ENCODE measurements around the gene ANKS6.

Gene ANKS6

DNA sequence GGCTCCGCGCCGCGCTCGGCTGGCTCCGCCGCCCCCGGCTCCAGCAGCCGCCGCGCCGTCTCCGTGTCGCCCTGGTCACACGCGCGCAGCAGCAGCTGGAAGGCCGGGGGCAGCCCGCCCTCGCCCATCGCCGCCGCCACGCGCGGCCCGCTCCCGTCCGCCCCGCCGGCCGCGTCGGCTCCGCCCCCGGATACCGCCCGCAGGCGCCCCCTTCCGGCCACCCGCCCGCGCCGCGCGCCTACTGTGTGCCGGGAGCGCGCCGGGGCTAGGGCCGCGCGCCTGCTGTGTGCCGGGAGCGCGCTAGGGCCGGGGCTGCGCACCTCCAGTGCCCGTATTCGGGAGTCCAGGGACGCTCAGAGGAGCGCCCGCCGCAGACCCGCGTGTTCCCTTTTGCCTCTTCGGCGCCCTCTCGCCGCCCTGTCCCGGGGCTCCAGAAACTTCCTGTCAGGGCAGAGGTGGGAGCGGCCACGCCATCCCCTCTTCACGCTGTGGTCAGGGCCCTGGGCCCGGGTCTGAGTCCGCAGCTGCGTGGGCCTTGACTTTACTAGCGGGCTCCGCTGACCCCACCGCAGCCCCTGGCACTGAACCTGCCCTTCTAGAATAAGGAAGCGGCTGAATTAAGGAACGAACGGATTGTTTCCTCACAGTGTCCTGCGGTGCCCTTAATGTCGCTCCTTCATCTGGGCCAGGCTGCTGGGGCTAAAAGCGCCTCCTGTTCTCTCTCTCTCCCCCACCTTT, at the start of gene ANKS6:
Gene ANKS6 (minus strand): TSS at position 192 of the 738 bp plus-strand sequence. CDS start 64 bp downstream, at position 128.
- peak; percentile 78 for DNase-seq (ENCODE audit: low read depth)

DNA sequence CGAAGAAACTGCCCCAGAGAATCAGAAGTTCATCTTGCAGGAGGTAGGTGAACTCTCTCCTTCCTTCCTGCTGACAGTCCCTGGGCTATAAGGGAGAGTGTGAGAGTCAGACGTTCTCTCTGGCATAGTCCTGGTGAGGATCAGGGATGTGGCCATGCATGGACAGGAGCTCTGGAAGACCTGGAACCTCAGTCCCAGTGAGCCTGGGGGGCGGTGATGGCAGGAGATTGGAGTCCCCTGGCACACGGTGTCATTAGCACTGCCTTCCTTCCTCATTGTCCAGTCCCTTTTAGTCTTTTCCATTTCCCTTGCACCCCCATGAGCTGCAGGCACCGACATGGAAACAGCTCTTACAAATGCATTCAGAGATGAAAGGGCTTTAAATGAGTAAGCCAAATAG, 49.7 kb upstream of the ANKS6 start:
- no peak for DNase-seq (ENCODE audit: low read depth)

DNA sequence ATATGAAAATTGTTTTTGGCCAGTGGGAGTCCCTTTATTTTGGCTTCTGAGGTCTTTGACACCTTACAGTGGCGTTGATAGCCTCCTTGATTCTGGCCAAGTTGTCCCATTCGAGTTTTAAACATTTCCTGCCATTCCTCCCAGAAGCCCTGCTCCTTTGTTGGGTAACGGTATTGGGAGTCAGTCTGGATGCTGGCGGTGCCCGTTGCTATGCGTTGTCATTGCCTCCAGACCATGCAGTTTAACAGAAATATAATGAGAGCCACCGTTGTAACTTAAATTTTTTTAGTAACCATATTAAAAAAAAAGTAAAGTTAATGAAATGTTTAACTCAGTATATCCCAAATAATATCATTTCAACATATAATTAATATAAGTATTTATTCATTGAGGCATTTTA, 46.2 kb upstream of the ANKS6 start:
- DNase-seq (ENCODE audit: low read depth) = no peak

DNA sequence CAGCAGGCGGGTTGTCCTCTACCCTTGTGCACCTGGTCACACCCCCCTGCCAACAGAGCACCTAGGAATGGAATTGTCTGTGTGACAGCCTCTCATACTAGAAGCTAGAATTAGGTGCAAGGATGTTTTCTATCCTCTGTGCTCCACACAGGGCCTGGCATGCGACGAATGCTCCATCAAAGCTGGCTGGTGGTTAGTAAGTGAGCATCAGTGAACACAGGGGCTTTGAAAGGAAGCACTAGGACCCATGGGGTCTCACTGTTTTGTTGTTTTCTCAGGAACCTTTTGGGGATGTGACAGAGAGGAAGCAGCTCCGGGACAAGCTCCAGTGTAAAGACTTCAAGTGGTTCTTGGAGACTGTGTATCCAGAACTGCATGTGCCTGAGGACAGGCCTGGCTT, 43.4 kb upstream of the ANKS6 start:
- DNase-seq (ENCODE audit: low read depth) = no peak

DNA sequence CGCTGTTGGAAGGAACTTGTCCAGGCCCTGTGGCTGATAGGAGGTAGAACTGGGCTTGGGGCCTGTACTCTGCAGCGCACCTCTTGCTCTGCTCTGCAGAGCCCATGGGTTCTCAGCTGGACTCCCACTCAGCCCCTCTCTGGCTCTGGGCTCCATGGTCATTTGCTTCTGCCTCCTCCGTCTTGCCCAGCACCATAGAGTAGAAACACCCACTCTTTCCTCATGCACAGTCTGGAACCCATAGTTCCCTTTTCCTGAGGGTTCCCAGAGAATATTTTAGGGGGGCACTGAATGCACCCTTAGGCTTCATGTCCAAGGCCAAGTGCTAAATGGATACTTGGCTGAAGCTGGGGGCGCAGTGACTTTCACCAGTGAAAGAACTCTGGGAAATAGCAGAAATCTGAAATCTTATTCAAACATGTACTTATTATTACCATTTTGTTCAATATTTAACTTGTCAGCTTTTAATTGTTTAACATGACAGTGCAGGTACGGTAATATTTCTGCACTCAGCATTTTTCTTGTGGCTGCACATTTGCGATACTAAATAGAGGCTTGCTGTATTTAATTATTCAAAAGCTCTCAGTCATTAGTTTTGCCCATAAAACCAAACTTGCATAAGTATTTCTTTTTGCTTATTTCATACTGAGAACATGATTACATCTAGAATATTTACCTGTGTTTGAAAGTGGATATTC, 42.7 kb upstream of the ANKS6 start:
- no peak for DNase-seq (ENCODE audit: low read depth)

DNA sequence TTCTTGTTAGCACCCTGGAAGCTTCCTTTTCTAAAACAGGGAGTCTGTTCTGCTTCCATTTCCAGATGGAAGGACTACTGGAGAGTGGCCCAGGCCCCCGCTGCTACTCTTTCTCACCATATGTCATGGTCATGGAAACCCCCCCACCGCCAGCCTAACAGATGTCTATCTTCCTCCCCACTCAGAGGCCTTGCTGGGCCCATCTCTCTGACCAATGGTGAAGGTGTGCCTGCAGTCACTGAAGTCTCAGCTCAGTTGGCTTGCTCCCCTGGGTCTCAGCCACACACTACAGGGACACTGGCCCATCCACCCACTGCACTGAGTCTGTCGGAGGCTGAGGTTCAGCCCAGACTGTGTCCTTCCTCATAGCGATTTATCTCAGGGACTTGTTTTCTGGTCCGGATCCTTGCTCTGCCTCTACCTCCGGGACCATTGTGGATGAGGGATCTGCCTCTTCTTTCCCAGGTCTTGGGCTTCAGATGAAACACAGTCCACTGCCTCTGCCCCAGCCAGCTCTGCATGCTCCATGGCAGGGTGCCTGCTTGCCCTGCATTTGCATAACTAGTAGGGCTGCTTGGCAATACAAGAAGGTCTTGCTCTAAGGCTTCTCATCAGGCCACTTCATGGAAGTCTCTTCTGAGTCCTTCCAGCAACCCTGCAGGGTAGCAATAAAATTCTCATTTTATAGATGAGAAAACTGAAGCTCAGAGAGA, 42.0 kb upstream of the ANKS6 start:
- DNase-seq (ENCODE audit: low read depth) = no peak

DNA sequence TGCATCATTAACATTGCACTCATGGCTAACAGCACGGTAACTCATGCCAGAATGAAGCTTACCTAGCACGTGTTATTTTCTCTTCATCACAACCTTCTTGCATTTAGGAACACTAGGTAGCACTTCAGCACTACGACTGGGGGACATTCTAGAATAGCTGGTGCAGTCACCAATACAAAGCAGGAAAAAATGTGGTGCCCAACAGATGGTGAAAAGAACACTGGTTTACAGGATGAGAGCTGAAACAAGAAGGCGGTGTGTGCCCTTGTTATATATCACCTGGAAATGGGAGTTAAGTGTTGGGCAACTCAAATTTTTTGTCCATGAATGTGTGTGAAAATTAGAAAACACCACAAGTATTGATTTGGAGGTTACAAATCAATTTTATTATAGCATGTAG, 41.2 kb upstream of the ANKS6 start:
- no peak for DNase-seq (ENCODE audit: low read depth)

DNA sequence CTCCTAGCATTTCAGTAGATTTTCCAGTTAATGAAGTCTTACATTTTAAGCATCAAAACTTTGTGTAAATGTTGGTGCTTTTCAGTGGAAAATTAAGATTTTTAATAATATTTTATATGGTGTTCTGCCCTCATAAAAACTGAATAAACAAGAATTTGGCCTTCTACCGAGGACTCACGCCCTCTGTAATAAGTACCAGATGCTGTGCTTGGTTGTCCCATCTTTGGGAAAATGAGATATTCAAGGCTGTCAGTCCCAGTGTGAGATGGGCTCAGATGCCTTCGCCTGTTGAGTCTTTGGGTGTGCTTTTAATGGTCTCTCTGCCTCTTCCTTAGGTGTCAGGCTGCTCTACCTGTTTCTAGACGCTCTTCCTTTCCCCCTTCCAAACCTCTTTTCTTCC, 39.9 kb upstream of the ANKS6 start:
- no peak for DNase-seq (ENCODE audit: low read depth)

DNA sequence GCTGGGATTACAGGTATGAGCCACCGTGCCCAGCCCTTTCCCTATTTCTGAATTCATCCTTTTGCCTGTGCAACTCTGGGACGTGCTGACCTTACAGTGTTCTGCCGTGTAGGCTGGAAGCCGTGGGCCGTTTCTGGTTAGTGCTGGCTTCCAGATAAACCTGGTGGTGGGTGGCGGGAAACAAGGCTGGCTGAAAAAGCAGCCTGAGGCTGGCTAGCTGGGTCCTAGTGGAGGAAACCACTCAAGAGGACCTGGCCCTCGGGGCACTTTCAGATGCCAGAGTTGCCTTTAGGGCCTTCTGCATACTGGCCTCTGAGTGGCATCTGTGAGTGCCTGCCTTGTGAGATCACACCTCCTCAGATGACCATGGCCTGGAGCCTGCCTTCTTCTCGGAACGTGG, 38.0 kb upstream of the ANKS6 start:
- DNase-seq (ENCODE audit: low read depth) = no peak

DNA sequence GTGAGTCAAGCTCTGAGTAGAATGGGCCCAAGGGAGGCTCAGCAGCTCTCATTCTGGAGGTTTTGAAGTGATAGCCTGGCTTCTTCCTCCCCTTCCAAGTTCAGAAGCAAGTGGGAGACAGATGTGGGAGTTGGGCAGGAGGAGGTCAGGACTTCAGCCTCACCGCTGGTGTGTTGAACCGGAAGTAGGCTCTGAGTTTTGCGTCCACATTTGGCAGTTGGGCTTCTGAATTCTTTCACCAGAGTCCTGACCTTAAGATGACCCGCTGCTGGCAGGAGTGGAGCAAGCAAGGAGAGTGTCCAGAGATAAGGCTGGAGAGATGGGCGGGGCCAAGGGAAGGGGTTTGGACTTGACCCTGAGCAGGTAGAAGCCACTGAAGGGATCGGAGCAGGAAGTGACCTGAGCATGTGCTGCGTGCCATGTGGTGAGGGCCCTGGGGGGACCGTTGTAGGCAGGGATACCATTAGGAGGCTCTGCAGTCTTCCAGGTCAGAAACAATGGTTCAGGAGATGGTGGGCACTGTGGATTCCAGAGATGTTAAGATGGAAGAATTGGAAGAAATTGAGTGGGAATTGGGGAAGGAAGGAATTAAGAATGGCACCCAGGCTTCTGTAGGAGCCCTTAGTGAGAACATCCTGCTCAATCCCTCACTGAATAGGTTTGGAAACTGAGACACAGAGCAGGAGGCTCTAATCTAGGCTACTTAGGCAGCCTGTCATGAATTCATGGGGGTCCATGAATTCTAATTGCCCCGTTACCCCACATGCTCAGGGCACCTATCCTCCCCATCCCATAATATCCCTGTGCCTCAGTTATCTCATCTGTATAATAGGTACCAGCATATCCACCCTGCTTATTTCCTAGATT, 37.0 kb upstream of the ANKS6 start:
- DNase-seq (ENCODE audit: low read depth) = no peak

DNA sequence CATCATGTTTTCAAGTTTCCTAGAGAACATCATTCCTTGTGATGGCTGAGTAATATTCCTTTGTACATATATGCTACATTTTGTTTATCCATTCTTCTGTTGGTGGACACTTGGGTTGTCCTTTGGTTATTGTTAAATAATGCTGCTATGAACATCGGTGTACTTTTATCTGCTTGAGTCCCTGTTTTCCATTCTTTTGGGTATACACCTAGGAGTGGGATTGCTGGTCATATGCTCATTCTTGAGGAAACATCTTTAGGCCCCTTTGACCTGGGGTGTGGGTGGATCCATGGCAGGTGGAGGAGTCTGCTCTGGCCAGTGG, 36.4 kb upstream of the ANKS6 start:
- no peak for DNase-seq (ENCODE audit: low read depth)

DNA sequence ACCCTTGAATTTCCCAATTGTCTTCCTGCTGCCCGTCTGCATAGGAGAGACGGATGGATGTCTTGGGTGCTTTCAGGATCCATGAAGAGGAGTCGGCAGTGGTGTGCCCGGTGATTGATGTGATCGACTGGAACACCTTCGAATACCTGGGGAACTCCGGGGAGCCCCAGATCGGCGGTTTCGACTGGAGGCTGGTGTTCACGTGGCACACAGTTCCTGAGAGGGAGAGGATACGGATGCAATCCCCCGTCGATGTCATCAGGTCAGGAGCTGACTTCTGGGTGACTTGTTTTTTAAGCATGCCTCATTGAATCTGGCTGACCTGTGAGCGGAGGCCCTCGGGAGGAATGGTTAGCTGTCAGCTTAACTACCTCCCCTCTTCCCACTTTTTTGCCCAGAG, 35.3 kb upstream of the ANKS6 start:
- DNase-seq (ENCODE audit: low read depth) = no peak

DNA sequence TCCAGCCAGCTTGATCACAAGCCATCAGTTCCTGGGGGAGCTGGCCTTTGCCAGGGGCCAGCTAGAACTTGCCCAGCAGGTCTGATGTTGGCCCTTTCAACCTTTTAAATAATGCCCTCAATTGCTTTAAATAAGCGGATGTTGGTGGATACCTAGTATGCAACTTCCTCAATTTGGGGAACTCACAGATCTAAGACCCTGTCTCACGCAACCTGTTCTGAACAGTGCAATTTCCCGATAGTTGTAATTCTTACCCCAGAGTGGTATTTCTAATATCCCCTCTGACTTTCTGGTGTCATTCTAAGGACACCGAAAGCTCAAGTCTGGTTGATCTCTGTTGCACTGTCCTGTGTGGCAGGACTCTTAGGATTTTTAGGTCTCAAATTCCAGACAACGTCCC, 34.2 kb upstream of the ANKS6 start:
- DNase-seq (ENCODE audit: low read depth) = no peak

DNA sequence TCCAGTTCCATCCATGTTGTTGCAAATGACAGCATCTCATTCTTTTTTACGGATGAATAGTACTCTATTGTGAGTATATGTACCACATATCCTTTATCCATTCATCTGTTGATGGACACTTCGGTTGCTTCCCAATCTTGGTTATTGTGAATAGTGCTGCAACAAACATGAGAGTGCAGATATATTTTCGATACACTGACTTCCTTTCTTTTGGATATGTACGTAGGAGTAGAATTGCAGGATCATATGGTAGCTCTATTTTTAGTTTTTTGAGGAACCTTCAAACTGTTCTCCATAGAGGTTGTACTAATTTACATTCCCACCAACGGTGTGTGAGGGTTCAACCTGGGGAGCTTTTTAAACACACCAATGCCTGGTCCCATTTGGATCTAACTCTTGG, 33.4 kb upstream of the ANKS6 start:
- DNase-seq (ENCODE audit: low read depth) = no peak

DNA sequence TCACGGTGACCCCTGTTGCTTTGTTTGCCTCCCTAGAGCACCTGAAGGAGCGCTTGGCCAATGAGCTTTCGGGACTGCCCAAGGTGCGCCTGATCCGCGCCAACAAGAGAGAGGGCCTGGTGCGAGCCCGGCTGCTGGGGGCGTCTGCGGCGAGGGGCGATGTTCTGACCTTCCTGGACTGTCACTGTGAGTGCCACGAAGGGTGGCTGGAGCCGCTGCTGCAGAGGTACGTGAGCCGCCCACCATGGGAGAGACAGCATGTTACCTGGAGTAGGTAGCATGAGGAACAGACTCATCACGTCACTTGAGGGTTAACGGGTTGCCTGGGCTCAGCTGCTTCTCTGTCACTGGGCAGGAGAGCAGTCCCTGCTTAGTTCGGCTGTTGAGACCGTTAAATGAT, 30.4 kb upstream of the ANKS6 start:
- DNase-seq (ENCODE audit: low read depth) = no peak

DNA sequence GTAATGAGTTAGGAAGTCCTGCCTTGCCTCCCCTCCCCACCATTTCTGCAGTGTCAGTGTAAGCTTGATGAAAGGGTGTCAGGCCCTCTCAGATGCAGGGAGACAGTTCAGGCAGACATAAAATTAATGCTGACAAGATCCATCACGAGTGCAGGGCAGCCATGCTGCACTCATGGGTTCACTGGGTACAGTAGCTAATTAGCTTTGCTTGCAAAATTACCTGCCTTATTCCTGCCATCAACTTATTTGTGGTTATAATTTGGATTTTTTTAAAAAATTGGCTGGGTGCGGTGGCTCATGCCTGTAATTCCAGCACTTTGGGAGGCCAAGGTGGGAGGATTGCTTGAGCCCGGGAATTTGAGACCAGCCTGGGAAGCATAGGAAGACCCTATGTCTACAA, 29.1 kb upstream of the ANKS6 start:
- DNase-seq (ENCODE audit: low read depth) = no peak

DNA sequence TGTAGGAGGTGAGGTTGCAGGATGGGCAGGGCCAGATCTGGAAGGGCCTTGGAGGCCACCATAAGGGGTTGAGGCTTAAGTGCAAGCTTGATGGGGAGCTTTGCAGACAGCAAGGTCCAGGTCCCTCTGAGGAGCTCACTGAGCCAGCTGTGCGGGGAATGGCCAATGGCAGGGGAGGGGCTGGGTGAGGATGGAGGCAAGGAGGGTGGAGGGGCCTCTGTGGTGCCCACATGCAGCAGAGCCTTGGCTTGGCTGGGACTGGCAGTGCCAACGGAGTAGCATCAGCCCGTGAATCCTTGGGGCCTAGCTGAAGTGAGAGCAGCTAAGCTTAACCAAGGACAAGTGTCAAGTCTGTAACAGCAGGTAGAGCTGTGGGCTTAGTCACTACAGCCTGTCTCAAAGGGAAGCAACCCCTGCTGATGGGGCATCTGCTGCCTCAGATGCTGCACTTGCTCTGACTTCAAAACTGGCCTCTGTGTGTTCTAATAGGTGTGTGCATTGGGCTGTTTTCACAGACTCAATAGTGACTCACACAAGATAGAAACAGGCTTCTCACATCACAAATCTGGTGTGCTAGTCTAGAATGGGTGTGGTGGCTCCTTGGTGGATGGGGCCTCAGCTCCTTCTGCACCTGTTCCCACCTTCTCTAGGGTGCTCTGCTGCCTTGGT, 27.4 kb upstream of the ANKS6 start:
- DNase-seq (ENCODE audit: low read depth) = no peak

DNA sequence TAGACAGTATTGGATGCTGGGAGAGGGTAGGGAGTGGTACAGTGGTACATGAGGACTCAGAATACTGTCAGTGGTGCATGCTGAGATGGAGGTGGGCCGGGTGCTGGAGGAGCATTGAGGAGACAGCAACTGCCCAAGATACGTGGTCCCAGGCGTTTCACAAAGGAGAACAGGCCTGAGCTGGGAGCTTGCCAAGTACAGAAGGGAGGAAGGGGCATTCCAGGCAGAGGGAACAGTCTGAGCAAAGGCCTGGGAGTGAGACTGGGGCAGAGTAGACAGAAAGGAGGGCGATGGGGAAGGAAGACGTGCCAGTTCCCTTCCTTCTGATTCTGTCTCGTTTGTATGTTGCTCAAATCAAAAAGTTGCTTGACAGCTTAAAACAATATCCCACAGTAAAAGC, 26.3 kb upstream of the ANKS6 start:
- no peak for DNase-seq (ENCODE audit: low read depth)

DNA sequence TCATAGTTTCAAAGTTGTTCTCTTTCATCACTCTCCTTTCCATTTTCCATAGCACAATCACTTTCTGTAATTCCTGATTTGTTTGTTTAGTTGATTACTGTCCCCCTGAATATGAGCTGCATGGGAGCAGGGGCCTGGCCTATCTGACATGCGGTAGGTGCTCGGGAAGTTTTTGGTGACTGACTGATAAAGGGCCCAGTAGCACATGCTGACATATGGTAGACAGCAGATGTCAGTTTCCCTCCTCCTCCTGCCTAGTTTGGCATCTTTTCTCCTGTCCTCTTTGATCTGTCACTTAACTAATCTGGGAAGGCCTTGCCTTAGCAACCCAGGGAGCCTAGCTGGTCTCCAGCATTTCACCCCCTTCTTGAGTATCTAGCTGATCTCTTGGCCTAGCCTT, 25.5 kb upstream of the ANKS6 start:
- DNase-seq (ENCODE audit: low read depth) = no peak

DNA sequence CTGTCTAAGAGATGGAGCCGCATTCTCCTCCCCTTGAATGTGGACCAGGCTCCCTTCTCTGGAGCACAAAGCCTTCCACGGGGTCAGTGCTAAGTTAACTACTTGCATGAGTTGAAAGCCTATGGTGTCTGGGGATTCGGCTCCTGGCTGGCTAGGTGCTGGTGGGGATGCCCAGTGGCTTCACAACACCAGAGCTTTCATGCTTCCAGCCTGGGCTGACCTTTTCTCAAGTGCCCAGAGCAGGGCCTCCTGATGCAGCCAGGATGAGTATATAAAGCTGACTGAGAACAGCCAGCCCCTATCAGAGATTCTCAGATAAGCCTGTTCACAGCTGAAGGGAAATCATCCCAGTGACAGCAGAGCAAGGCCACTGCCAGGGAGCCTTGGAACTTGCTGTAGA, 22.9 kb upstream of the ANKS6 start:
- DNase-seq (ENCODE audit: low read depth) = no peak

DNA sequence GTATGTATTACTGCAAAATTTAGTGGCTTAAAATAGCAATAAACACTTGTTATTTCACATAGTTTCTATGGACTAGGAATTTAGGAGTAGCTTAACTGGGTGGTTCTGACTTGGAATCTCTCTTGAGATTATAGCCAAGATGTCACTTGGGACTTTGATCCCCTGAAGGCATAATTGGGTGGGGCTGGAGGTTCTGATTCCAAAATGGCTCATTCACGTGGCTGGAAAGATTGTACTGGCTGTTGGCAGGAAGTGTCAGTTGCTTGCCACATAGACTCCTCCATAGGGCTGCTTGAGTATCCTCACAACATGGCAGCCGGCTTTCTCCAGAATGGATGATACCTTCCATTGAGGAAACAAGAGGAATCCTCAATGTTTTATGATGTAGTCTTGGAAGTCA, 22.4 kb upstream of the ANKS6 start:
- no peak for DNase-seq (ENCODE audit: low read depth)

DNA sequence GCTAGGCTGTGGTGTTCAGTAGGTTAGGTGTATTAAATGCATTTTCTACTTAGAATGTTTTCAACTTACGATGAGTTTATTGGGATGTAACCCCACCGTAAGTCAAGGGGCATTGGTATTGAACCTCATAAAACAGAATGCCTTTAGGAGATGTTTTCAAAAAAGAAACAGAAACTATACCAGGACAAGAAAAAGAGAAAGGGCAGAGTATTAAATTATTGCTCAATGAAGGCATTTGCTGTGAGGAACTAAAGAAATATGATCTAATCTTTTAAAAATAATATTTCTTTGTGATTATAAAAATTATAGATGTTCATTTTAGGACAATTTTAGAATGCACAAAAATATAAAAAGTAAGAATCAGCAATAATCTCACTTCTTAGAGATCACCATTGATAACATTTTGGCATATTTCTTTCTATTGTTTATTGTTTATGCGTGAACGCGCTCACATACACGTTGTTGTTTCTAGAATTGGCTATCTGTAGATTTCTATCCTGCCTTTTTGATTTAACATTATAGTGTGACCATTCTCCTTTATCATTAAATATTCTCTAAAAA, 19.1 kb upstream of the ANKS6 start:
- no peak for DNase-seq (ENCODE audit: low read depth)

Data from stimulated activated CD8-positive, alpha-beta memory T cell treated with anti-CD3 and anti-CD28 coated beads, Interleukin-15, amount 100 ng/mL, for 24 hours (primary cell).